GM21528 (cell line): ENCODE data around the gene SRL.

Experiments used
- ATAC-seq: cut with Tn5 transposase; IDR thresholded peaks from one replicate; pipeline ENCODE4 v1.9.1; 2021; ENCODE audit warnings: mild to moderate bottlenecking, moderate library complexity; ENCODE audit not compliant: unreplicated experiment, low FRiP score

Gene SRL

DNA sequence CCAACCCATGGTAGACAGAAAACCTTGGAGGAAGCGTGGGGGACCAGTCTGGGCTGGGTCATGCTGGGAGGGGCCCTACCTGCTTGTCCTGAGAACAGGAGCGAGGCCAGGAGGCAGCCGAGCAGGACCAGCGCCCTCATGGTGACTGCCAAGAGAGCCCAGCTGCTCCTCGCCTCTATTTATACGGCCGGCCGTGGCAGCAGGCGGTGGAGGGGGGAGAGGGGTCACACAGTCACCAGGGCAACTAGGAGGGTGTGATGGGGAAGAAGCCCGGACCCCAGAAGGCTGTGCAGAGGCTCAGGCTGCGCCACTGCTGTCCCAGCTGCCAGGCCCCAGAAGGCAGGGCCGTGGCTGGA lies at the start of gene SRL:
Gene SRL, minus strand, starts transcription at position 153 of the 356 bp plus-strand sequence. Its CDS starts 13 bp downstream, at position 140.
- no peak for ATAC-seq

DNA sequence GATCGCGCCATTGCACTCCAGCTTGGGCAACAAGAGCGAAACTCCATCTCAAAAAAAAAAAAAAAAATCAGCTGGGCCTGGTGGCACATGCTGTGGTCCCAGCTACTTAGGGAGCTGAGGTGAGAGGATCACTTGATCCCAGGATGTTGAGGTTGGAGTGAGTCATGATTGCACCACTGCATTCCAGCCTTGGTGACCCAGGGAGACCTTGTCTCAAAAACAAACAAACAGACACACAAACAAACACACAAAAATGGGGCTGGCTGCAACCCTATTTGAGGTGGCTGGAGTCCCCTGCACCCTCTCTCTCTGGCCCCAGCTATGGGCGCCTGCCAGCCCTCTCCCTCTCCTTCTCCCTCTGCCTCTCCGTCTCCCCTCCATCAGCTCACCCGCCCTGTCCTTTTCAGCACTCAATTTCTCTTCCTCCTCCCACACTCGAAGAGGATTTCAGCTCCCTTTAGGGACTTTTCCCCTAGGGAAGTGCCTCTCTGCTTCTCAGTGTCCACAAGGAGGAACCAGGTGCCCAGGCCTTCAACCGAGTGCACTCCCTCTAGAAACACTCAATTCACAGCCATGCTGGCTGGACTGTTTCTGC lies 48.5 kb upstream of the SRL start:
- ATAC-seq: no peak

DNA sequence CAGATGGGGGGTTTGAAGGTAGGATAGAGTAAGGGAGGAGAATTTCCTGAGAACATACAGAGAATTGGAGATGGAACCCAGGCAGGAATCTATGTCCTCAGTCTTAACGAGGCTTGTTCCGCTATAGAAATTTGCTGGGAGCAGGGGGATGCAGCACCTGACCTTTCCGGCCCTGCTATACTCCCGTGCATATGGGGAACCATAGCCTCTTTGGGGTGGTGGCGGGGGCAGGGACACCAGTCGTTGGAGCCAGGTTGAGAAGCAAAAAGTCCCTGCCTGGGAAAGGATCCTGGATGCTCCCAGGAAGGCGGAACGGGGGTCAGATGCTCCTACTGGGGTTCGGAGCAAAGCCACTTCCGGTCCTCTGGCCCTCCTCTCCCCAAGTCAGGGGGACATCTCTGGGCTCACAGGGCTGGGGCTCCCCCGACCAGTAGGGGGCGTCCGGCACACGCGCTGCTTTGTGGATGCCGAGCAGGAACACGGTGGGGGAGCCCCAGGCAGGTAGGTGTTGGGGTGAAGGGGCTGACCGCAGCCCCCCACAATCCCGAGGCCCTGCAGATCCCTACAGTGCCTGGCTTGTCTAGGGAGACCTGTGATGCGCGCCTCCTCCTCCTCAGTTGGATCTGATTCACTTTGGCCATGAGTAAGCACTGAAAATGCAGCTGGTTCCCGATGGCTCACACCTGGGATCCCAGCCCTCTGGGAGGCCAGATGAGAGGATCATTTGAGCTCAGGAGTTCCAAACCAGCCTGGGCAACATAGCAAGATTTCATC lies 46.5 kb upstream of the SRL start:
- peak; percentile 79 for ATAC-seq

DNA sequence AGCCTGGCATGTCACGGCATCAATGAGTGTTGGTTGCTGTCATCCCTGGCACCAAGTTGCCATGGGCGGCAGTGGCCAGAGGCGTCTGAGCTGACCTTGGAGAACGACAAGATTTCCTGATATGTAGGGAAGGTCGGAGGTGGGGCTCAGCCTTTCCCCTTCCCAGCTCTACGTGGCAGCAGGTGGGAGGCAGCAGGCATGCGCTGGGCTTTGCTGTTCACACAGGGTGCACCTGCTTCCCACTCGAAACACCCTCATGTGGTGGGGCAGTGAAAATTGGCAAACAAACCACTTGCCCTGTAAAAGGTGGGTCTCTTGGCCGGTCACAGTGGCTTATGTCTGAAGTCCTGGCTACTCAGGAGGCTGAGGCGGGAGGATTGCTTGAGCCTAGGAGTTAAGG lies 43.3 kb upstream of the SRL start:
- no peak for ATAC-seq

DNA sequence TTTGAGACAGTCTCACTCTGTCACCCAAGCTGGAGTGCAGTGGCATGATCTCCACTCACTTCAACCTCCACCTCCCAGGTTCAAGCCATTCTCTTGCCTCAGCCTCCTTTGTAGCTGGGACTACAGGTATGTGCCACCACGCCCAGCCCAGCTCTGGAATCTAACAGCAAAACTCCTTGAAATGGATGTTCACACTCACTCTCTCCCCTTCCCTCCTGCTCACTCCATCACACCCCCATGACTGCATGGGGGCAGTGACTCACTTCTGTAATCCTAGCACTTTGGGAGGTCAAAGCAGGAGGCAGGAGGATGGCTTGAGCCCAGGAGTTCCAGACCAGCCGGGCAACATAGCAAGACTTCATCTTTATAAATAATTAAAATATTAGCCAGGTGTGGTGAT lies 42.1 kb upstream of the SRL start:
- ATAC-seq: no peak

DNA sequence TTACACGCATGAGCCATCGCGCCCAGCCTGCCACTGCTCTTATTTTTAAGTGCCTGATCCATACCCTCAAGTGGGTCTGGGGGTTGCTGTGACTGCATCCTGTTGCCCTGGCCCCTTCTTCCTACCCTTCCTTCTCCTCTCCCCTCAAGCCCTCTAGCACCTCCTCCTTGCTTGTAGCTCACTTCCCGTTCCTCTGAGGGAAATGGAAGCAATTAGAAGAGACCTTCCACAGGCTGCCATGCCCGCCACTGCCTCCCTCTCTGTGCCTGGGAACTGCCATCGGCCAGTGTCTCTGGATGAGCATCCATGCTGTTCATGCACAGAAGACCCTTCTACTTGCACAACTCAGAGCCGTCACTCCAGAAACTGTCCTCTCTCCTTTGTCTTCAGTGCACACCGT lies 41.6 kb upstream of the SRL start:
- no peak for ATAC-seq

DNA sequence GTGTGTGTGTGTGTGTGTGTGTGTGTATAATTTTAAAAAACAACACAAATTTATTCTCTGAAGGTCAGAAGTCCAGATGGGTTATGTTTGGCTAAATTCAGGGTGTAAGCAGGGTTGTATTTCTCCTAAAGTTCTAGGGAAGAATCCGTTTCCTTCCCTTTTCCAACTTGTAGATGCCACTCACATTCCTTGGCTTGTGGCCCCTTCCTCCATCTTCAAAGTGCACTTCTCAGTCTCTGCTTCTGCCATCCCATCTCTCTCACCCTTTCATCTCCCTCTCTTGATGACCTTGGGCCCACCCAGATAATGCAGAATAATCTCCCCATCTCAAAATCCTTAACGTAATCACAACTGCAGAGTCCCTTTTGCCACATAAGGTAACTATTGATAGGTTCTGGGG lies 38.7 kb upstream of the SRL start:
- ATAC-seq: no peak

DNA sequence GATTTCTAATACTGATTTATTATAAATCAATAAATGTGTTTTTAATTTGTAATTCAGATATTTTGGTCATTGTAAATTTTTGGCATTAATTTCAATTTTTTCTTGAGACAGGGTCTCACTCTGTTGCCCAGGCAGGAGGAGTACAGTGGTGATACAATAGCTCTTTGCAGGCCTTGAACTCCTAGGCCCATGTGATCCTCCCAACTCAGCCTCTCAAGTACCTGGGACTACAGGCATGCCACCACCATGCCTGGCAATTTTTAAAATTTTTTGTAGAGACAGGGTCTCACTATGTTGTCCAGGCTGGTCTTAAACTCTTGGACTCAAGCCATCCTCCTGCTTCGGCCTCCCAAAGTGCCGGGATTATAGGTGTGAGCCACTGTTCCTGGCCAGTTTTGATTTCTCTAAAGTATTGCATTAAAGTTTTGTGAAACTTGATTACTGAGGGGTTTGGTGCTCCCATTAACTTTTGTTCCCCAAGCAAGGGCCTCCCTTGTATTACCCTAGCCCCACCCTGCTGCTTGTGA lies 36.2 kb upstream of the SRL start:
- ATAC-seq: no peak

DNA sequence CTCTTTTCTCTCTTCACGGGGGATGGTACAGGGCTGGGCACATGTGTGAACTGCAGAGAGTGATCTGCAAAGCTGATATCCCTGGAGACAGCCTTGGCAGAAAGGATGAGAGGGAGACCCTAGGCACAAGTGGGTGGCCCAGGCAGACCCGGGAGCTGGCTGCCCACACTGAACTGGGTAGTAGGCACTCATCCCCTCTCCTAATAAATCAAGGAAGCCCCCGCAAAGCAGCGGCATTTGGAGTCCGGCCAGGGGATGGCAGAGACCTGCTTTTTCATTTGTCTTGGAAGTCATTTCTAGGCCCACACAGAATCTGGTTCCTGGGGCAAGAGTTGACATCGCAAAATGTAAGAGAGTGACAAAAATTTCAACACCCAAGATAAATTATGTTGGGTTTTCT lies 34.0 kb upstream of the SRL start:
- ATAC-seq: no peak

DNA sequence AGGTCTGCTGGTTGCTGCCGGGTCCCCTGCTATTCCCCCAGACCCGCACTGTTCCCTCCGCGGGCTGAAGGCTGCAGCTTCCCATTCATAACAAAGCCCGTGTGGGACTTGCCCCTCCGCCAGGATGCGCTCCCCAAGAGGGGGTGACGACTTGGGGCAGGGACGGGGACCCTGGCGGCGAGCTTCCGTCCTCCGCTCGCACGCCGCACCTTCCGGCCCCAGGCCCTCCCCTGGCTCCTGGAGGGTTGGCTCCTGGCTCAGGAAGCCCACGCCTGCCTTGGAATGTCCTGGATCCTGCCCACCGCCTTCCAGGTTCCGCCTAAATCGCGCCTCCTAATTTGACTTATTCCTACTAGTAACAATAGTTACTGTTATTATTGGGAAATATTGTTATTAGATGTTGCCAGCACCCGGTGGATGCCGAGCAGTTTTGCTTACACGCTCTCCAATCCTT lies 32.0 kb upstream of the SRL start:
- peak; percentile 12 for ATAC-seq

DNA sequence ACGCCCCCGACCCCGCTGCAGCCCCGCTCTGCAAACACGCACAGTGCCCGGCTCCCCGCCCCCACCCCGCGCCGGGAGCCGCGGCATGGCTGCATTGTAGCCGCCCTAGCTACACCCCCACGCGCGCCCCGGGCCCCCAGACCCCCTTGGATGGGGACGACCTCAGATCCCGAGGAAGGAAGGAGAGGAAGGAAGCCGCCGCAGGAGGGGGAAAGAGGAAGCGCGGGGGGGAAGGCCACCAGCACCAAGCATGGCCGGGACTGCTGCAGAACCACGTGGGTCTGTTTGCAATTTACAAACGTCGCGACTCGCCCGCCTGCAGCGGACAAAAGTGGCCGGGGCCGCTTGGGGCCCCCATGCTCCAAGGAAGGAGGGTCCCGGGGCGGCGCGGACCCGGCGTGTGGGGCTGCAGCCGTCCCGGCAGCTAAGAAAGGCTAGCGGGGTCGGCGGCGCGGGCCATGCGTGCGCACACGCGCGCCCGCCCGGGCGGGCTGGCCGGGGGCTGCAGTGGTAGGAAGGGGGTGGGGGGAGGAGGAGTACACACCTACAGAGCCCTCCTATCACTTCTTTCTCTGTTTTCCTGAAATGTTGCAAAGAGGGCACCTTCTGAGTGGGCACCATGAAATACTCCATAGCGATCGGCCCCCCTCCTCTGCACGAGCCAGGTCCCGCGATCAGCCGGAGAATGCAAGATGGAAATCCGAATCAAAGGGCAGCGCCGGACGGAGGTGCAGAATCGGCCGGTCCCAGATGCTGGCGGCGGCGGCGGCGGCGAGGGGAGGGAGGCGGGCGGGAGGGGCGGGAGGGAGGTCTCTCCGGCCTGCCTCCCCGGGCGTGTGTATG lies 30.5 kb upstream of the SRL start:
- ATAC-seq: peak; percentile 8

DNA sequence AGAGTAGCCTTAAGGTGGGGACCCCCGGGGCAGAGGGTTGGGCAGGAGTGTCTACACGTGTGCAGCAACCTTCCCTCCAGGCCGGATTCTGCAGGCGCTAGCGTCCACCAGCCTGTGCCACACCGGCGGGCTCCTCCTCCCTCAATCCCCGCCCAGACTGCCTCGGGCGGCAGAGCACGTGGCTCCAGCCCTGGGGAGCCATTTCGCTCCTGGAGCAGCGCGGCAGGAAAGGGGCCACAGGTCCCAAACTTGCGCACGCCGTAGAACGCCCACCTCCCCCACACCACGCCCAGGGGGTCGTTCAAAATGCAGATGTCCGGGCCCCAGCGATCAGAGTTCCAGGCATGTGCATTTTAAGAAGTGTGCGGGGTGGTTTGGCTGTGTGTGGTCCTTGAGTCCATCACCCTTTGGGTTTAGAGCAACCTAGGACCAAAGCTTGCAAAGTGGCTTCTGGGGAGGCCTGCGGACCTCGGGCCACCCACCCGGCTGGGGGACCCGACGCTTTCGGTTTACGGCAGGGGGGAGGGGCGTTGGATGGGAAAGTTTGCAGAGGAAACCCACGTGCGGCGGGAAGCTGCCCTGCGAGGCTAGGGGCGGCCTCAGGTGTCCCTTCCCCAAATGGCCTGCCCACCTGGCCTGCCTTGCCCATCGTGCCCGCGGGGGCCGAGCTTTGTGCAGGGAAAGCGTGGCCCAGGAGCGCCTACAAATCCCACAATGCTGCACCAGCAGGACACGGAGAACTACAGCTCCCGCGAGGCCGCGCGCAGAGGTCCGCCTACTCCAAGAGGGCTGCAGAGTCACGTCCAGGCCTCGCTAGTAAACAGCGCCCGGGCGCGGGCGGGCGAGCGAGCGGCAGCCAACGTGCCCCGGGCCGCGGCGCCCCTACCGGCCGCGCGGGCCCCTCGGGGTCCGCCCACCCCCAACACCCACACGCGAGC lies 29.6 kb upstream of the SRL start:
- peak; percentile 67 for ATAC-seq

DNA sequence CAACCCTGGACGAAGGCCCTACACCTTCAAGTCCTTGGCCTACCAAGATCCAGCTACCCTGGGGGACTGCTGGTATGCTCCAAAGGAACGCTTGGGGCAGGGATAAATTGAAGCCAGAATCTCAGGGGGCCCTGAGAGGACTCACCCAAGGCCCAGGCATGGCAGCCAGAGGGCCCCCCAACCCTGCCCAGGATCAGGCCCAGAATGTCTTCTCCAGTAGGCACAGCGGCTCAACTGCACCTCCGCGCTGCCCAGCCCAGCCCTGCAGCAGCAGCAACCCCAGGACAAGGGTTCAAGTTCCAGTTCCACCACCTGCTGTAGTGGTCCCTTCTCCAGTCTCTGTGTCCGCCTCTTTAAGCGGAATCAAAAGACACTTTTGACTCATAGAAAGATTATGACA lies 28.7 kb upstream of the SRL start:
- ATAC-seq: no peak

DNA sequence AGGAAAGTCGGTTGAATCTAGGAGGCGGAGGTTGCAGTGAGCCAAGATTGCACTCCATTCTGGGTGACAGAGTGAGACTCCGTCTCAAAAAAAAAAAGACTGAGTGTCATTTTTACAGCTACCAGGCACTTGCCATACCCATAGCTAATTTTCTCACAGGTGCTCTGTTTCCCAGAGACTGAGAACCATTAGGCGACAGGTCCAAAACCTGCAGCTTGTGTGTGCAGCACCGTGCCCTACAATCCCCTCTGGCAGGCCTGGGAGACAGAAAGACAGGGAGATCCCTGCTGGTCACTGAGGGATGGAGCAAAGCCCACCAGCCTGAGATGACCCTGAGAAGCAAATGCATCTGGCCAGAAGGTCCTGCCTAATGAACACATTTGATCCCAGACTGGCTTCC lies 28.2 kb upstream of the SRL start:
- ATAC-seq: no peak

DNA sequence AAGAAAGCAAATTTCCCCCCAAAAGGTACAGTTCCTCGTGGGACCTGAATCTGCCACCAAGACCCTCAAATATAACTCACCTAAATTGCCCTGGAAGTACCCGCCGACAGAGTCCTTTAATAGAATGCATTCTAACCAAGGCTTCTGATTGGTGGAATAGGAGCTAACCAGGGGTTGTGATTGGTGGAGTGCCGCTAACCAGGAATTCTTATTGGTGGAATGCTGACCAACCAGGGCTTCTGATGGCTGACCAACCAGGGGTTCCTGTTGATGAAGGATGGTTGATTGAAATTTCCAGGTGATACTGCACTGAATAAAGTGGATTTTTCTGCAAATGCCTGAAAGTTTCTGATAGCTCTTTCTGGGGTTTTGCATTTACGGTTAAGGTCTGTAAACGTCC lies 24.5 kb upstream of the SRL start:
- no peak for ATAC-seq

DNA sequence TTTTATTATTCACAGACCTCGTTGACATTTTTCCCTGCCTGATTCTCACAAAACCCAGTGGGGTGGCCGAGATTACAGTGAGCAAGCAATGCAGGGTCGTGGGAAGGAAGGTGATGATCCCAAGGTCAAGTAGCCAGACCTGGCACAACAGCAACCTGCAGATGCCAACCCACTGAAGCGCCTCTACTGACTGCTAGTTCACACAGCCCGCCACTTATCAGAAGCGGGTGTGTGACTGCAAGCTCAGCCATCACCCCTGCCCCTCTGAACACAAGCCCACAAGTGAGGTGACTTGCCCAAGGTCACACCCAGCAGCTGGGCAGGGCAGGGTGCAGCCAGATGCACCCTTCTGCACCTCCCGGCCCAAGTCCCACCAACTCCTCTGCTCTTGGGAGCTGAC lies 23.8 kb upstream of the SRL start:
- ATAC-seq: no peak

DNA sequence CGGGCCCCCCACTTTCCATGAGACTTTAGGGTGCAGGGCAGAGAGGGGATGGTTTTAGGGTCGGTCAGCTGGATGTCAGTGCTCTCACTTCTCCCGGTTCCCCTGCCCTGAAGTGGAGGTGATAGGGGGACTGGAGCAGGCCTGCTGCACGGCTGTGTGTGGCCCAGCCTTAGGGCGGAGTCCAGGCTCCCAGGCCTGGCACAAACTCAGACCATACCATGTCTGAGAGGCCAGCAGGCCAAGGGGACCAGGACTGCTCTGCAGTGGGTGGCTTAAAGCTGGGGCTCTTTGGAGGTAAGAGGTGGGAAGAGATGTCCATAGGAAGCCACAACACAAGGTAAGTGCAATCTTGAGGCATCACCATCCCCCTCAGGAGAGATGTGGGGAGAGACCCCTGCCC lies 22.7 kb upstream of the SRL start:
- no peak for ATAC-seq

DNA sequence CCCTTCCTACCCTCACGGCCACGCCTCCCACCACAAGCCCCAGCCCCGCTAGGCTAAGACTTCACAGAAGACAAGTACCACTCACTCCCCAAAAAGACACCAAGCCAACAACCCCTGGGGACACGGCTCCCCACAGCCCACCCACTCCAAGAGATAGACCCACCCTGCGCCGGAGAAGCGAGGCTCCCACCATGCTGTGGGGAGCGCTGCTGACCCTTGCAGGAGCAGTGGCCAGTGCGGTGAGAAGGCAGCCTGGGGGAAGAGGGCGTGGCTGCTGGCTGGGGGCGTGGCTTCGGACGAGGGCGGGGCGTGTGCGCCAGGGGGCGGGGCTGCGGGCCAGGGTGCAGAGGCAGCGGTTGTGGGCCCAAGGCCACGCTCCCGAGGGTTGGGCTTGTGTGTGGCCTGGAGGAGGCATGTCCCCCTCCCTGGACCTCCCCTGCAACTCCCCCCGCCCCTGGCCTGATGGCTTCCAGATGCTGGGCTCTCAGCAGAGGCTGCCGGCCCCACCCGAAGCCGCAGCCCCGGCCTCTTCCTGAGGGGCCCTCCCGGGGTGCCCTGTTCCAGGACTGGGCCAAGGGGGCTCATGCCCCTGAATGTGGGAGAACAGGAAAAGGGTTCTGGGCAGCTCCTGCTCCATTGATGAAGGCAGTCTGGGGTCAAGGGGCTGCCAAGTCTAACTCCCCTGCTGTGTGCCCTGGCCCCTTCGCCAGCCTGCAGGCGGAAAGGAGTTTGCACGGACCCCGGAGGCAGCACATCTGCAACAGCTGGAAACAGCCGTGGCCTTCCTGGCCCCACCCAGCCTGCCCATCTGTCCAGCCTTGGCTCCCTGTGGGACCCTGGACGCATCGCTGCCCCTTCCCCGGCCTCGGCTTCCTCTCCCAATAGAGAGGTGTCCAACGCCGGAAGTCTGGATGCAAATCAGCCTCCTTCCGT lies 21.9 kb upstream of the SRL start:
- ATAC-seq: no peak

DNA sequence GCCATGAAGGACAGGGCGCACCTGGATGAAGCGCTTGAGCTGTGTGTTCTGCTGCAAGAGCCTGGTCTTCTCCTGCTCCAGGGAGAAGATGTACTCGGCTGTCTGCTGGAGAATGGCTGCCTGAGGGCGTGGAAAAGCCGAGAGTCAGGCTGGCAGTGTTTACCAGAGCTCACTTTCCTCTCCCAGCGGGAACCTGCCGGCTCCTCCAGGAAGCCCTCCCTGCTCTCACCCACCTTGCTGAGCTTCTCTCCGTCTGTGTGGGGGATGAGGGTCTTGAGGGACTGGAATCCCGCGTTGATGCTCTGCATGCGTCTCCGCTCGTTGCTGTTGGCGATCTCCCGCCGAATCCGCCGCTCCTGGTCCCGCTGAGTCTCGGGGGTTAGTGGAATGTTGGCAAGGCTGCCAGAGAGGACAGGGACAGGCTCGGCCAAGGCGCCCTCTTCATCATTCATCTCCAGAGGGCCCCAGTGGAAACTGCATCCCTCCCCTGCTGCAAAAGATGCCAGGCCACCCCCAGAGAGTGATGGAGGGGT lies 20.5 kb upstream of the SRL start:
- ATAC-seq: no peak
